GM15510 (cell line): ENCODE data around the gene KRT17.
"Not testable (repeated sequence)": the region's sequence is repeated elsewhere in the genome, so short reads cannot be mapped to it uniquely, and the experiment has no call there.

Experiments used
- POLR2A ChIP-seq: IDR thresholded peaks from 3 replicates; pipeline ENCODE4 v1.6.1; 2011; ENCODE audit warnings: borderline replicate concordance; ENCODE audit not compliant: insufficient read length; ENCODE audit errors: extremely low read depth

The KRT17 gene

DNA sequence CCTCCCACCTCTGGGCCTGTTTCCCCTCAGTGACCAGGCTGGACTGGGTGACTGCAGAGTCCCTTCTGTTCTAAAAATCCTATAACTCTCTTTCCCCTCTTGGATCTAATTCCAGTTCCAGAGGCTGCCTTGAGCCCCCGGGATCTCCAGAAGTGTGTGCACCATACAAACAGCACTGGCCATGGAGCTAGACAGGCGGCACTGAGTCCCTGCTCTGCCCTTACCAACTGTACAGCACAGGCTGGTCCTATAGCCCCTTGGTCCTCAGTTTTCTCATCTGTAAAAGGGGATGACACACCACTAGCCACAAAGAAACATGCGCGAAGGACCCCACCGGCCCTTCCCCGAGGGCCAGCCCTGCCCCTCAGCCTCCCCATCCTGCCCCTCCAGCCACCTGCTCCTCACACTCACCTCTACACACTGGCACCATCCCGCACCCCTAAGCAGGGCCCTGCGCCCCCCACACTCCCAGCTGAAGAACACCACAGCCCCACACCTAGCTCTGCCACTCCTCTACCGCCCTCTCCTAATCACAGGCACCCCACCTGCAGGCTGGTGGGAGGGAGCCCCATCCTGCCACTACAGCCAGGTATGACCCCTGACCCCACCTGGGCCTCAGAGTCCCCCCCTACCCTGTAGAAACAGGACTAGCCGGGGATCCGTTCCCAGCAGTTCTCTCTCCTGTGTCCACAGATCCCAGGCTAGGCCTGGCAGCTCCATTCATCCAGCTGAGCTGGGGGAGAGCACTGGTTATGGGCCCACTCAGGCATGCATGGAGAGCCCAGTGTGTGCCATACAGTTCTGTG is 10.9 kb downstream of the KRT17 start:
- TF ChIP-seq POLR2A, result no peak

- TF ChIP-seq POLR2A, result not testable (repeated sequence)
Observed at GRCh38 chr17:41612376-41613160, 11.8 kb downstream of the KRT17 start, which contains the start of gene KRT16. Gene KRT16, minus strand, starts transcription at chr17:41612767. Its CDS starts 79 bp downstream, at chr17:41612688.

DNA sequence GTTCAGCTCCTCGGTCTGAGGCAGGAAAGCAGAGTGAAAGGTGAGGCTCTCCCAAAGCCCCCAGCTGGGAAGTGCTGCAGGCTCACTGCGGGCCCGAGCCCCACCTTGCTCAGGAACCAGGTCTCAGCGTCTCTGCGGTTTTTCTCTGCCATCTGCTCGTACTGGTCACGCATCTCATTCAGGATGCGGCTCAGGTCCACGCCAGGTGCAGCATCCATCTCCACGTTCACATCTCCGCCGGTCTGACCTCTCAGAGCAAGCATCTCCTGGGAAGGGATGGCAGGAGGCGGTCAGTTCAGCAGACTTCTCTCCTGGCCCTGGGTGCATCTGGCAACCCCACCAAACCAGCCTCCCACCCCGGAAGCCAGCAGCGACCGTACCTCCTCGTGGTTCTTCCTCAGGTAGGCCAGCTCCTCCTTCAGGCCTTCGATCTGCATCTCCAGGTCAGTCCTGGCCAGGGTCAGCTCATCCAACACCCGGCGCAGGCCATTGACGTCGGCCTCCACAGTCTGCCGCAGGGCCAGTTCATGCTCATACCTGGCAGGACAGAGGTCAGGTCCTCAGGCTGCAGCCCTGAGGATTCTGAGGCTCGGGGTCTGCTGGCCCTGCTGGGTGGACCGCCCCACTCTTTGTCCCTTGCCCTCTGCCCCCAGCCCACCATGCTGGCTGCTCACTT is 13.3 kb downstream of the KRT17 start:
- TF ChIP-seq POLR2A, result no peak

- no peak for TF ChIP-seq POLR2A
Observed at GRCh38 chr17:41602524-41602923, 21.9 kb downstream of the KRT17 start.

DNA sequence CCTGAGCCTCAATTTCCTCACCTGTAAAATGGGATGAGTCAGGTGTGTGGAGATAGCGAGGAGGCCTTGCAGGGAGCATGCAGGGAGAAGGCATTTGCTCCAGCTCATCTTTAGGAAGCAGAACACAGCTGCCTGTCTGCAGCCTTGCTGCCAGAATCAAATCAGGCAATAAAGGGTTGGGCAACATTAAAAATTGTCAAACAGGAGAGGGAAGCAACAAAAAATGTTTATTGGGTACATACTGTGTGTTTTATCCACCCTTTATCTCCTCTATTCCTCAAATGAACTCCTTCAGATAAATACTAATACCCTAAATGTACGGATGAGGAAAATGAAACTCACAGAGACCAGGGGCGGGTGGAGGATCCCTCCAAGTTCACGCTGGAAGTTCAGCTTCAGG is 24.1 kb downstream of the KRT17 start:
- no peak for TF ChIP-seq POLR2A

GRCh38 chr17:41599680-41600079 is 24.7 kb downstream of the KRT17 start:
- no peak for TF ChIP-seq POLR2A

- no peak for TF ChIP-seq POLR2A
Observed at GRCh38 chr17:41595585-41595984, 28.8 kb downstream of the KRT17 start.

DNA sequence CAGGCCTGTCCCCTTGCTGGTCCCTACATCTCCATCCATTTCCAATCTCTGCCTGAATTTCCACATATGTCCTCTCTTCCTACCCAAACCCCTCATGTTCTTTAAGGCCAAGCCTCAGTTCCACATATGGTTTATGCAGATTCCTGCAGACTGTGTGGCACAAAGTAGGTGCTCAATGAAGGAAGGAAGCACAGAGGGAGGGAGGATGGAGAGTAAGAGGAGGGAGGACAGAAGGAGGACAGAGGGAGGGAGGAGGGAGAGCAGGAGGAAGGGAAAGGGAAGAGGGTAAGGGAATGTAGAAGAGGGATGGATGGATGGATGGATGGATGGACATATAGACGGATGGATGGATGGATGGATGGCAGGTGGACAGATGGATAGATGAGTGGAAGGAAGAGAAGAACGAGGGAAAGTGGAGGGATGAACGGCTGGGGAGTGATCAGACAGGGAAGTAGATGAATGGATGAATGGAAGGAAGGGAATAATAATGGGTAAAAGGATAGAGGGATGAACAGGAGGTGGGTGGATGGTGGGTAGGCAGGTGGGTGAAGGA is 29.9 kb downstream of the KRT17 start:
- no peak for TF ChIP-seq POLR2A

GRCh38 chr17:41593306-41593981 is 30.9 kb downstream of the KRT17 start:
- no peak for TF ChIP-seq POLR2A

- no peak for TF ChIP-seq POLR2A
Observed at GRCh38 chr17:41592601-41593305, 31.6 kb downstream of the KRT17 start.

GRCh38 chr17:41589301-41589700 is 35.1 kb downstream of the KRT17 start:
- TF ChIP-seq POLR2A, result no peak

GRCh38 chr17:41588126-41588810 is 36.1 kb downstream of the KRT17 start:
- TF ChIP-seq POLR2A, result no peak

DNA sequence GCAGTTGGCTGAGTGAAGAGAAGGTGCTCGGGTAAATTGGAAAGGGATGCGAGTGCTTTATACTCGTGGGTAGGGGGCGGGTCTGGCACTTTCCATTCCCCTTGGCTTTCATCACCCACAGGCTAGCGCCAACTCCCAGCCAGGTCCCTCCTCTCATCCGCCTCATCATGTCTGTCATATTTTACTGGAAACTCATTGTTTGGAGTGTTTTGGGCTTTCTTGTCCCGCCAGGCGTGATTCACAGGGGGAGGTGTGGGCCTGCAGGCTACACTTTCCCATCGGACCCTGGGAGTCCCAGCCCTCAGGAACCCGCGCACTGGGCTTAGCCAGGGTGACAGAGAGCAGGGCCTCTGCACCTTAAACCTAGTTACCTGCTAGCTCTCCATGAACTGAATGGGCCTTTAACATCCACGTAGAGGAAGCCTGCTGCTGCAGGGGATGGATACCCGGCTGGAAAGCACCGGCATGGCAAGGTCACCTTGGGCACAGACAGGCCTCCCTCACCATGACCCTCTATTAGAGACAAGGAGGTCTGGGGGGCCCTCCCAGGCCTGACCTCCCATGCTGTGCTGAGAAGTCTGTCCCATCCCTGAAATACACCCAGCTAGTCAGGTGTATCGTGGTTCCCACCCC is 37.4 kb downstream of the KRT17 start, which contains the start of gene KRT14:
Gene KRT14, minus strand, starts transcription at position 33 of the 633 bp plus-strand sequence. CDS start 61 bp downstream, outside the sequence.
- TF ChIP-seq POLR2A, result no peak
